Sigmoid colon (tissue), 3 donors: Measurements from ENCODE around the gene CDH1.

Experiments used
- CTCF ChIP-seq, 4 experiments: fragments of 450-650 bp in 3 of 4; fragments of 200-600 bp in 1 of 4; IDR thresholded peaks; one replicate each; pipeline ENCODE4 v1.5.1; 2016 to 2019; ENCODE audit warnings: antibody characterized with exemption in 4 of 4, mild to moderate bottlenecking in 3 of 4, moderate library complexity in 2 of 4
- POLR2A ChIP-seq, 2 donors: fragments of 450-650 bp; IDR thresholded peaks; one replicate each; pipeline ENCODE4 v1.6.1; 2016; ENCODE audit warnings: antibody characterized with exemption in 2 of 2, mild to moderate bottlenecking in 2 of 2, moderate library complexity in 2 of 2

GRCh38 chr16:68834550-68834949 lies 97.5 kb downstream of the CDH1 start:
- TF ChIP-seq CTCF (IDR thresholded peaks at IDR 0.05) (no peak), POLR2A (IDR thresholded peaks at IDR 0.05) (no peak)
